ENCODE data around the gene ITGB1. TPM values are rescaled to one million over a fixed set of nuclear protein-coding genes. Genes with fewer than 3 reads are reported as not detected.
"Not testable (repeated sequence)": the region's sequence is repeated elsewhere in the genome, so short reads cannot be mapped to it uniquely, and the experiment has no call there.

Gene ITGB1
- total RNA-seq, 2 donors from 2014 or later: 254 to 393 TPM

GRCh38 chr10:32929634-32930033, 28.4 kb downstream of the ITGB1 start:
- Histone ChIP-seq H3K27me3 (no peaks in the 10 kb centered on the region), H3K9ac (ENCODE audit: low read depth in 2 of 2, low read length in 2 of 2) (no peak overlapping the region), H3K36me3 (peaks cover 5% of the 10 kb centered on the region), H3K9me3 (no peaks in the 10 kb centered on the region), H3K27ac (no peak overlapping the region), H3K4me1 (no peaks in the 10 kb centered on the region), H3K4me3 (no peak overlapping the region)
- no peak for DNase-seq
- intact Hi-C loops (cut with DNase I): no loop called here
- no peak for TF ChIP-seq CTCF (IDR thresholded peaks at IDR 0.05)

- Histone ChIP-seq H3K4me1 (no peaks in the 10 kb centered on the region), H3K9ac (ENCODE audit: low read depth in 2 of 2, low read length in 2 of 2) (no peak overlapping the region), H3K36me3 (no peaks in the 10 kb centered on the region), H3K9me3 (no peaks in the 10 kb centered on the region), H3K27me3 (no peaks in the 10 kb centered on the region), H3K4me3 (no peak overlapping the region), H3K27ac (no peak overlapping the region)
- intact Hi-C loops (cut with DNase I): no loop called here
- no peak for TF ChIP-seq CTCF (IDR thresholded peaks at IDR 0.05)
- DNase-seq: no peak
These were observed 30.3 kb downstream of the ITGB1 start for GRCh38 chr10:32927750-32928149.

DNA sequence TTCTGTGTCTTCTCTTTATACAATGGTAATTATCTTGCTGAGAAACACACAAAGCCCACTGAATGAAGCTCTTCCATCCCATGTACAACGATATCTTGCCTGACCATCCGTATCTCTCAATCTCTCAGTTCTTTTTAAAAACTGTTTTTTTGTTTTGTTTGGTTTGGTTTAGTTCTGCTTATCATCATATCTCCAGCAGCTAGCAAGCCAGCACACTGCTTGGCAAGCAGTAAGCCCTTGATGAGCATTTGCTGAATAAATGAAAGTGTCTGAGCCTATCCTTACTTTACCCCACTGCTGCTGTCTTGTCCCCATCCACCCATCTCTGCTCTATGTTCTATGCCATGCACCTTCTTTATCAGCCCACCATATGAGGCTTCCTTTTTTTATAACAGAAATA, 34.2 kb downstream of the ITGB1 start:
- peaks cover 6% of the 10 kb centered on the region for H3K36me3 ChIP-seq

DNA sequence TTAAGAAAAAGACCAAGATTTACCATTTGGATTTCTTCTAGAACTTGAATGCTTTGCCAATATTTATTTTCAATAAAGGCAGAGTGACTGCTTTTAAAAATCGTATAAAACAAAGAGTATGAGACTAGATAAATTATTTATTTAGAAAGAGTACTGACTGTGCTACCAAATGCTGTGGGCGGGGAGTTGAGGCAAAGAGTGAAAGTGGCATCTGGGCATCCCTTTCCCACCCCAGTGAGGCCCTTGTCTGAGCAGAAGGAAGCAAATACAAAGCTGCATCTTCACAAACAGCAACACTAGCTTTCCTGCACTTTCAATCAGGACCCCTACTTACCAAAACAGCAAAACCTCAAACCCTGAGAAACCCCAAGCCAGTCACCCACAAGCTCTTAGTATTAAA, 34.9 kb downstream of the ITGB1 start:
- Histone ChIP-seq H3K9ac (ENCODE audit: low read depth in 2 of 2, low read length in 2 of 2) (no peak overlapping the region), H3K27ac (no peak overlapping the region), H3K9me3 (no peaks in the 10 kb centered on the region), H3K36me3 (peaks cover 6% of the 10 kb centered on the region), H3K4me1 (no peaks in the 10 kb centered on the region), H3K4me3 (no peak overlapping the region), H3K27me3 (no peaks in the 10 kb centered on the region)
- no peak for DNase-seq
- TF ChIP-seq CTCF (IDR thresholded peaks at IDR 0.05): no peak
- intact Hi-C loops (cut with DNase I): no loop called here

More for the DNA sequence above, 34.2 kb downstream of the ITGB1 start:
- Histone ChIP-seq H3K9me3 (no peaks in the 10 kb centered on the region), H3K4me1 (no peaks in the 10 kb centered on the region), H3K4me3 (no peak overlapping the region), H3K9ac (ENCODE audit: low read depth in 2 of 2, low read length in 2 of 2) (no peak overlapping the region), H3K27me3 (no peaks in the 10 kb centered on the region), H3K27ac (no peak overlapping the region)
- intact Hi-C loops (cut with DNase I): no loop called here
- no peak for DNase-seq
- TF ChIP-seq CTCF (IDR thresholded peaks at IDR 0.05): no peak

GRCh38 chr10:32922170-32922569, 35.9 kb downstream of the ITGB1 start:
- no peaks in the 10 kb centered on the region for H3K9me3 ChIP-seq
- no peak overlapping the region for H3K4me3 ChIP-seq
- H3K9ac ChIP-seq (ENCODE audit: low read depth in 2 of 2, low read length in 2 of 2): no peak overlapping the region
- no peak for TF ChIP-seq CTCF (IDR thresholded peaks at IDR 0.05)
- H3K36me3 ChIP-seq: peaks cover 6% of the 10 kb centered on the region
- no peaks in the 10 kb centered on the region for H3K4me1 ChIP-seq
- no peak overlapping the region for H3K27ac ChIP-seq
- no peaks in the 10 kb centered on the region for H3K27me3 ChIP-seq
- no peak for DNase-seq
- intact Hi-C loops (cut with DNase I): no loop called here

- DNase-seq; H3K9ac ChIP-seq (ENCODE audit: low read depth in 2 of 2, low read length in 2 of 2); H3K9me3 ChIP-seq; H3K4me3 ChIP-seq; H3K4me1 ChIP-seq; intact Hi-C loops (cut with DNase I); H3K27ac ChIP-seq; H3K27me3 ChIP-seq; H3K36me3 ChIP-seq: not testable (repeated sequence)
These were observed 40.2 kb downstream of the ITGB1 start for GRCh38 chr10:32917817-32918216.
